K562 (cell line): Measurements from ENCODE around the gene BRICD5. TPM values are rescaled to one million over a fixed set of nuclear protein-coding genes. Genes with fewer than 3 reads are reported as not detected.

Experiments
- HCFC1 ChIP-seq: IDR thresholded peaks from 2 replicates; pipeline ENCODE4 v1.6.1; 2012; ENCODE audit warnings: low read depth, low read length, improper control_type of control experiment
- HEY1 ChIP-seq: fragments of 250-450 bp; sonication (Bioruptor Pico); IDR thresholded peaks from 2 replicates; pipeline ENCODE4 v1.5.0; 2020; ENCODE audit warnings: mild to moderate bottlenecking, moderate library complexity, borderline replicate concordance
- HSF4 ChIP-seq: fragments of 250-450 bp; sonication (Bioruptor Pico); IDR thresholded peaks from 2 replicates; pipeline ENCODE4 v2.1.2; 2022; ENCODE audit warnings: mild to moderate bottlenecking, moderate library complexity, borderline replicate concordance
- MAFK ChIP-seq: IDR thresholded peaks from 2 replicates; pipeline ENCODE4 v1.6.1; 2011; ENCODE audit warnings: low read length, improper control_type of control experiment
- MEF2D ChIP-seq: conservative IDR thresholded peaks from 2 replicates; pipeline ENCODE4 v1.6.1; 2016; ENCODE audit warnings: low read depth, missing genetic modification characterization, missing compliant biosample characterization
- MTF1 ChIP-seq: fragments of 250-450 bp; sonication (Bioruptor Pico); IDR thresholded peaks from 2 replicates; pipeline ENCODE4 v1.9.0; 2021; ENCODE audit warnings: moderate library complexity, mild to moderate bottlenecking, inconsistent platforms, borderline replicate concordance
- MXI1 ChIP-seq: IDR thresholded peaks from 2 replicates; pipeline ENCODE4 v1.6.1; 2011; ENCODE audit warnings: low read depth, mild to moderate bottlenecking, improper control_type of control experiment, low read length
- NCOR1 ChIP-seq: fragments of 450-650 bp; IDR thresholded peaks from 2 replicates; pipeline ENCODE4 v1.6.1; 2016; ENCODE audit warnings: mild to moderate bottlenecking, moderate library complexity
- RNF2 ChIP-seq: sonication (generic); IDR thresholded peaks from 2 replicates; pipeline ENCODE4 v1.6.1; 2016
- SIN3A ChIP-seq, 2 experiments: fragments of 150-350 bp in 1 of 2; IDR thresholded peaks; 2 replicates each; pipeline ENCODE4 v1.6.1; 2011 to 2016; ENCODE audit warnings: borderline replicate concordance in 2 of 2, low read depth in 2 of 2, low read length in 2 of 2, mild to moderate bottlenecking in 2 of 2, moderate library complexity in 2 of 2; ENCODE audit not compliant: control insufficient read depth in 1 of 2
- SPI1 ChIP-seq: IDR thresholded peaks from 2 replicates; pipeline ENCODE4 v1.6.1; 2011; ENCODE audit warnings: low read depth, low read length, control low read depth, borderline replicate concordance
- TEAD1 ChIP-seq, 2 experiments: fragments of 450-650 bp in 1 of 2; sonication (generic) in 1 of 2; formaldehyde crosslinking; IDR thresholded peaks; 2 replicates each; pipeline versions ENCODE4 v1.4.0 to v1.8.0; 2020 to 2022; ENCODE audit warnings: mild to moderate bottlenecking in 2 of 2, missing genetic modification reagents in 1 of 2
- ZNF282 ChIP-seq: sonication (generic); formaldehyde crosslinking; IDR thresholded peaks from 2 replicates; pipeline ENCODE4 v1.8.1; 2023; ENCODE audit warnings: missing genetic modification reagents
- ZNF778 ChIP-seq: fragments of 450-650 bp; formaldehyde crosslinking; IDR thresholded peaks from 2 replicates; pipeline ENCODE4 v1.4.0; 2020; ENCODE audit warnings: mild to moderate bottlenecking, moderate library complexity
- polyA plus RNA-seq, 8 experiments: library from polyadenylated mRNA; depleted of rRNA in 4 of 8; stranded (reverse) in 5 of 8; unstranded in 3 of 8; fragments of >200 nt; fragmentation: Nextera tagmentation in 2 of 8; fragmentation: Illumina TruSeq in 1 of 8; extraction: Ambion mirVana in 2 of 8; extraction: Trizol in 1 of 8; gene quantifications; 2 replicates each; pipeline versions ENCODE4 v1.2.1 to v1.2.3, GENCODE V29; 2011 to 2014; ENCODE audit warnings: inconsistent platforms in 1 of 8, missing spikeins in 1 of 8
- total RNA-seq, 7 experiments: library from RNA; depleted of rRNA in 6 of 7; stranded (reverse); fragments of >200 nt in 6 of 7; fragmentation: Illumina TruSeq in 2 of 7; extraction: Trizol in 2 of 7; gene quantifications; 2 replicates each; pipeline versions ENCODE4 v1.2.1 to v1.2.3, GENCODE V29; 2011 to 2021; ENCODE audit warnings: low replicate concordance in 1 of 7
- TF ChIP-seq, protein P1 (sequence below), 2 experiments: IDR thresholded peaks in 1 of 2; conservative IDR thresholded peaks in 1 of 2; 2 replicates each; pipeline ENCODE4 v1.6.1; 2016; ENCODE audit warnings: low read depth in 2 of 2, mild to moderate bottlenecking in 1 of 2, missing compliant biosample characterization in 1 of 2, missing genetic modification characterization in 1 of 2, moderate library complexity in 1 of 2
- TF ChIP-seq, protein P2 (sequence below): sonication (generic); formaldehyde crosslinking; IDR thresholded peaks from 2 replicates; pipeline ENCODE4 v1.8.0; 2022; ENCODE audit warnings: mild to moderate bottlenecking, missing genetic modification reagents
- TF ChIP-seq, protein P3 (sequence below): fragments of 450-650 bp; formaldehyde crosslinking; IDR thresholded peaks from 2 replicates; pipeline ENCODE4 v1.4.0; 2020; ENCODE audit warnings: mild to moderate bottlenecking, moderate library complexity

The BRICD5 gene
- total and polyA plus RNA-seq, 9 of the 15 experiments (the other 6 are each of a cell fraction or from before 2014, with no cell fraction given), result 0.24 to 15.1 (median 2.4) TPM; not detected in 1

DNA sequence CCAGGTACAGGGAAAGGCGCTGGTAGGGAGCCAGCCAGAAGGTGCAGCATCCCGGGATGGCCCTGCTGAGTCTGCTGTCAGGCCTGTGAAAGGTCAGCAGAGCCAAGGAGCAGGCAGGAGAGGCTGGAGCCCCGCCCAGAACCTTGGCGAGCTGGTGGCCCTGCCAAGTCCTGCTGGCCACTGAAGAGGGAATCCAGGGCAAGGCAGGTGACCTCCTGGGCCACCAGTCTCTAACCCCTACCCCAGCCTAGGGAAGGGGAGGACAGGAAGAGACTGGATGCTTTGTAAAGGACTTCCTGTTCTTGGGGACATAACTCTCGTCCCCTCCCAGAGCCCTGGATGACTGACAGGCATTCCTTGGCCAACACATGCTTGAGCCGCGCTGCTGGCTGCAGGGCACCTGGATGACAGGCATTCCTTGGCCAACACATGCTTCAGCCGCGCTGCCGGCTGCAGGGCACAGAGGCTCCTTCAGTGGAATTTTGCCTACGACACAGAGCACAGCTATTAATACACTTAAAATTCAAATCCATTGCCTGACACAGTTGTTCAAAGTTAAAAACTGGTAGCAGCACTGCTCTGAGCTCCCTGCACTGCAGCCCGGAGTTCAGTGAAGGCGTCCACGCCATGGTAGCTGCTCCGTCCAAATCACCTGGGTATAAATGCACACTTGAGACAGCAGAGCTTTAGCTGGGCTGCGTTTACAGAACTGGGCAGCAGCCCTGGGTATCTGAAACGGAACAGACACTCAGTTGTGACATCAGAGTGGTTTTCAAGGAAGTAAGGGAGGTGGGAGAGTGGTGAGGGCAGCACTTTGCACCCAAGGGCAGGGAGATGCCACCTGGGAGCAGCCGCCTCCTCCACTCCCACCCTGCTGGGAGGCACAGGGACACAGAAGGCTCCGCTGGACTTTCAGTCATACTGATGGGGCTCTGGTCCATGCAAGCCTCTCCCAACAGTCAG, 2.0 kb upstream of the BRICD5 start (continued):
- TF ChIP-seq MEF2D (tag), result no peak
- TF ChIP-seq RNF2, result no peak
- TF ChIP-seq SIN3A (IDR thresholded peaks at IDR 0.05; ENCODE audit: borderline replicate concordance in 2 of 2, control insufficient read depth in 1 of 2, low read depth in 2 of 2, low read length in 2 of 2), result peak in 1 of 2 experiments; percentile 57; a peak in 2 of 4 replicates
- TF ChIP-seq, protein P1, sequence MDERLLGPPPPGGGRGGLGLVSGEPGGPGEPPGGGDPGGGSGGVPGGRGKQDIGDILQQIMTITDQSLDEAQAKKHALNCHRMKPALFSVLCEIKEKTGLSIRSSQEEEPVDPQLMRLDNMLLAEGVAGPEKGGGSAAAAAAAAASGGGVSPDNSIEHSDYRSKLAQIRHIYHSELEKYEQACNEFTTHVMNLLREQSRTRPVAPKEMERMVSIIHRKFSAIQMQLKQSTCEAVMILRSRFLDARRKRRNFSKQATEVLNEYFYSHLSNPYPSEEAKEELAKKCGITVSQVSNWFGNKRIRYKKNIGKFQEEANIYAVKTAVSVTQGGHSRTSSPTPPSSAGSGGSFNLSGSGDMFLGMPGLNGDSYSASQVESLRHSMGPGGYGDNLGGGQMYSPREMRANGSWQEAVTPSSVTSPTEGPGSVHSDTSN (CRISPR knock-in tag; IDR thresholded peaks at IDR 0.05; ENCODE audit: low read depth), result peak; percentile 76
- TF ChIP-seq, protein P1 (tag; conservative IDR thresholded peaks at IDR 0.05; ENCODE audit: low read depth), result peak; percentile 75
- TF ChIP-seq TEAD1 (CRISPR knock-in tag; IDR thresholded peaks at IDR 0.05), result no peak
- no peak for TF ChIP-seq ZNF778
- TF ChIP-seq, protein P2, sequence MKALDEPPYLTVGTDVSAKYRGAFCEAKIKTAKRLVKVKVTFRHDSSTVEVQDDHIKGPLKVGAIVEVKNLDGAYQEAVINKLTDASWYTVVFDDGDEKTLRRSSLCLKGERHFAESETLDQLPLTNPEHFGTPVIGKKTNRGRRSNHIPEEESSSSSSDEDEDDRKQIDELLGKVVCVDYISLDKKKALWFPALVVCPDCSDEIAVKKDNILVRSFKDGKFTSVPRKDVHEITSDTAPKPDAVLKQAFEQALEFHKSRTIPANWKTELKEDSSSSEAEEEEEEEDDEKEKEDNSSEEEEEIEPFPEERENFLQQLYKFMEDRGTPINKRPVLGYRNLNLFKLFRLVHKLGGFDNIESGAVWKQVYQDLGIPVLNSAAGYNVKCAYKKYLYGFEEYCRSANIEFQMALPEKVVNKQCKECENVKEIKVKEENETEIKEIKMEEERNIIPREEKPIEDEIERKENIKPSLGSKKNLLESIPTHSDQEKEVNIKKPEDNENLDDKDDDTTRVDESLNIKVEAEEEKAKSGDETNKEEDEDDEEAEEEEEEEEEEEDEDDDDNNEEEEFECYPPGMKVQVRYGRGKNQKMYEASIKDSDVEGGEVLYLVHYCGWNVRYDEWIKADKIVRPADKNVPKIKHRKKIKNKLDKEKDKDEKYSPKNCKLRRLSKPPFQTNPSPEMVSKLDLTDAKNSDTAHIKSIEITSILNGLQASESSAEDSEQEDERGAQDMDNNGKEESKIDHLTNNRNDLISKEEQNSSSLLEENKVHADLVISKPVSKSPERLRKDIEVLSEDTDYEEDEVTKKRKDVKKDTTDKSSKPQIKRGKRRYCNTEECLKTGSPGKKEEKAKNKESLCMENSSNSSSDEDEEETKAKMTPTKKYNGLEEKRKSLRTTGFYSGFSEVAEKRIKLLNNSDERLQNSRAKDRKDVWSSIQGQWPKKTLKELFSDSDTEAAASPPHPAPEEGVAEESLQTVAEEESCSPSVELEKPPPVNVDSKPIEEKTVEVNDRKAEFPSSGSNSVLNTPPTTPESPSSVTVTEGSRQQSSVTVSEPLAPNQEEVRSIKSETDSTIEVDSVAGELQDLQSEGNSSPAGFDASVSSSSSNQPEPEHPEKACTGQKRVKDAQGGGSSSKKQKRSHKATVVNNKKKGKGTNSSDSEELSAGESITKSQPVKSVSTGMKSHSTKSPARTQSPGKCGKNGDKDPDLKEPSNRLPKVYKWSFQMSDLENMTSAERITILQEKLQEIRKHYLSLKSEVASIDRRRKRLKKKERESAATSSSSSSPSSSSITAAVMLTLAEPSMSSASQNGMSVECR (CRISPR knock-in tag), result peak; percentile 6; the same call in 1 of the 2 replicates
- TF ChIP-seq HSF4 (CRISPR knock-in tag), result no peak
- TF ChIP-seq MTF1 (CRISPR knock-in tag), result no peak
- TF ChIP-seq, protein P3, sequence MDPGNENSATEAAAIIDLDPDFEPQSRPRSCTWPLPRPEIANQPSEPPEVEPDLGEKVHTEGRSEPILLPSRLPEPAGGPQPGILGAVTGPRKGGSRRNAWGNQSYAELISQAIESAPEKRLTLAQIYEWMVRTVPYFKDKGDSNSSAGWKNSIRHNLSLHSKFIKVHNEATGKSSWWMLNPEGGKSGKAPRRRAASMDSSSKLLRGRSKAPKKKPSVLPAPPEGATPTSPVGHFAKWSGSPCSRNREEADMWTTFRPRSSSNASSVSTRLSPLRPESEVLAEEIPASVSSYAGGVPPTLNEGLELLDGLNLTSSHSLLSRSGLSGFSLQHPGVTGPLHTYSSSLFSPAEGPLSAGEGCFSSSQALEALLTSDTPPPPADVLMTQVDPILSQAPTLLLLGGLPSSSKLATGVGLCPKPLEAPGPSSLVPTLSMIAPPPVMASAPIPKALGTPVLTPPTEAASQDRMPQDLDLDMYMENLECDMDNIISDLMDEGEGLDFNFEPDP (CRISPR knock-in tag), result no peak
- peak; percentile 85 for TF ChIP-seq SPI1
- no peak for TF ChIP-seq NCOR1
- peak; percentile 63 for TF ChIP-seq MXI1
- TF ChIP-seq HCFC1, result no peak
- TF ChIP-seq HEY1 (CRISPR knock-in tag), result no peak
- TF ChIP-seq MAFK, result no peak
- TF ChIP-seq ZNF282, result no peak
